GM12891 (cell line): ENCODE results near the gene RPP21.

Experiments used
- POLR2A ChIP-seq: IDR thresholded peaks from 2 replicates; pipeline ENCODE4 v1.6.1; 2011; ENCODE audit warnings: low read depth, low read length, control low read depth
- TAF1 ChIP-seq: IDR thresholded peaks from 2 replicates; pipeline ENCODE4 v1.6.1; 2011; ENCODE audit warnings: low read depth, low read length, control low read depth

DNA sequence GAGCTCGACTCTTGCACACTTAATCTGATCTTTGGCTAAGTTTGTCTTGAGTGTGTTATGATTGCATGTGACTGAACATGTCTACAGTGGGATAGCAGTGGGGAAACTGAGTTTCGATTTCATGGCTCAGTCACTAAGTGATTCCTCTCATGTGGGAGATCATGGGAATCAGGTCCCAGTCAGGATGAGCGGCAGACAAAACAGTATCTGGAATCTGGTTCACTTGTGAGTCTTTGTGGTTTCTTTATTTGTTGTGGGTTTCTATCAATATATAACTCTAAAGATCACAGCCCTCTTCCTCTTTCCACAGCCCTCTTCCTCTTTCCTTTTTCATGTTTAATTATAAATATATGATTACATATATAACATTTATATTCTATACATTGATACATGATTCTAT is 4.0 kb downstream of the RPP21 start:
- no peak for TF ChIP-seq POLR2A
- TF ChIP-seq TAF1: no peak
